MM.1S (cell line): ENCODE measurements around the gene OSCP1.

ENCODE experiments used
- DNase-seq: peaks from one replicate; pipeline ENCODE4 v3.0.0-alpha.2; 2015
- H2AFZ ChIP-seq: fragments of 300-600 bp; sonication (generic); 2 replicates; pipeline ENCODE4 v1.6.0; 2016; ENCODE audit warnings: antibody characterized with exemption, low read length
- H3F3A ChIP-seq: fragments of 300-600 bp; sonication (generic); 2 replicates; pipeline ENCODE4 v1.6.1; 2016; ENCODE audit warnings: mild to moderate bottlenecking, antibody characterized with exemption, low read length, moderate library complexity, mixed read lengths; ENCODE audit not compliant: insufficient read depth
- H3K27ac ChIP-seq: fragments of 300-600 bp; sonication (generic); 2 replicates; pipeline ENCODE4 v1.5.1; 2016; ENCODE audit warnings: mild to moderate bottlenecking, low read length
- H3K27me3 ChIP-seq: fragments of 300-600 bp; sonication (generic); replicated peaks from 2 replicates; pipeline ENCODE4 v1.6.0; 2016; ENCODE audit warnings: low read length; ENCODE audit not compliant: insufficient read depth
- H3K36me3 ChIP-seq: fragments of 300-600 bp; sonication (generic); replicated peaks from 2 replicates; pipeline ENCODE4 v1.6.1; 2016; ENCODE audit warnings: mild to moderate bottlenecking, low read length, mixed read lengths; ENCODE audit not compliant: insufficient read depth
- H3K4me1 ChIP-seq: fragments of 300-600 bp; sonication (generic); 2 replicates; pipeline ENCODE4 v1.6.1; 2016; ENCODE audit warnings: low read length, mixed read lengths
- H3K4me2 ChIP-seq: fragments of 300-600 bp; sonication (generic); 2 replicates; pipeline ENCODE4 v1.6.0; 2016; ENCODE audit warnings: low read depth, low read length
- H3K4me3 ChIP-seq: fragments of 300-600 bp; sonication (generic); 2 replicates; pipeline ENCODE4 v1.5.1; 2016; ENCODE audit warnings: low read length, mixed read lengths
- H3K79me2 ChIP-seq: fragments of 300-600 bp; sonication (generic); 2 replicates; pipeline ENCODE4 v1.6.1; 2016; ENCODE audit warnings: mixed run types, low read length, mixed read lengths
- H3K9ac ChIP-seq: fragments of 300-600 bp; sonication (generic); 2 replicates; pipeline ENCODE4 v1.6.1; 2016; ENCODE audit warnings: low read length, mixed read lengths
- H3K9me2 ChIP-seq: fragments of 300-600 bp; sonication (generic); replicated peaks from 2 replicates; pipeline ENCODE4 v1.6.1; 2016; ENCODE audit warnings: mild to moderate bottlenecking, low read length, mixed read lengths; ENCODE audit not compliant: insufficient read depth
- H3K9me3 ChIP-seq: fragments of 300-600 bp; sonication (generic); replicated peaks from 2 replicates; pipeline ENCODE4 v1.6.1; 2016; ENCODE audit warnings: mild to moderate bottlenecking, low read length, mixed read lengths; ENCODE audit not compliant: insufficient read depth
- H4K20me1 ChIP-seq: fragments of 300-600 bp; sonication (generic); 2 replicates; pipeline ENCODE4 v1.6.1; 2016; ENCODE audit warnings: mild to moderate bottlenecking, low read length, moderate library complexity, mixed read lengths; ENCODE audit not compliant: insufficient read depth
- EZH2 ChIP-seq: fragments of 300-600 bp; sonication (generic); optimal IDR thresholded peaks from 2 replicates; pipeline ENCODE3; 2017; ENCODE audit warnings: low read depth, mild to moderate bottlenecking, antibody characterized with exemption, low read length, mixed read lengths
- EZH2phosphoT487 ChIP-seq: fragments of 300-600 bp; sonication (generic); IDR thresholded peaks from 2 replicates; pipeline ENCODE4 v1.6.1; 2018; ENCODE audit warnings: antibody characterized with exemption, low read length
- TF ChIP-seq, protein P1 (sequence below): fragments of 300-600 bp; sonication (generic); IDR thresholded peaks from 2 replicates; pipeline ENCODE4 v1.5.1; 2016; ENCODE audit warnings: antibody characterized with exemption, low read length, mixed read lengths

Gene OSCP1

DNA sequence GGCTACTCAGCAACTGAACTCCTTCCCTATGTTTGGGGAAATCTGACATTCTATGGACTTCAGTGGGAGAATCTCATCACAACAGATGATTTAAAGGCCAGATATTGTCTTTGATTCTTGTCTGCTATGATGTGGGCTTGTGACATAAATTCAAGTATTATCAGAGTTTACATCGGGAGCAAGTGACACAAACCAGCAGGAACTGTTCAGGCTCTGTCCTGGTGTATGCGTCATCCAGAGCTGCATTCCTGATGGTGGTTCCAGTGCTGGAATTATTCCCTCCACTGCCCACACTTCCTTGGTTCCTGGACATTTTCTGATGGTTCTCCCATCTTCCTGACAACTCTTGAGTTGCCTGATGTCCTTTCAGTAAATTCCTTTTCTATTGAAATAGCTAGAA is 41.8 kb downstream of the OSCP1 start:
- H3K9me3 ChIP-seq, result no peaks in the 10 kb centered on the region
- H3K9ac ChIP-seq, result no peak overlapping the region
- no peaks in the 10 kb centered on the region for H3K27me3 ChIP-seq
- H3K79me2 ChIP-seq, result no peaks in the 10 kb centered on the region
- no peak for DNase-seq
- H3K27ac ChIP-seq, result no peak overlapping the region
- no peaks in the 10 kb centered on the region for H3F3A ChIP-seq
- no peaks in the 10 kb centered on the region for H4K20me1 ChIP-seq
- H3K4me1 ChIP-seq, result peaks cover 4% of the 10 kb centered on the region; the same call in 1 of the 2 replicates
- no peak overlapping the region for H2AFZ ChIP-seq
- no peak overlapping the region for H3K4me2 ChIP-seq
- TF ChIP-seq EZH2, result no peak
- TF ChIP-seq, protein P1, sequence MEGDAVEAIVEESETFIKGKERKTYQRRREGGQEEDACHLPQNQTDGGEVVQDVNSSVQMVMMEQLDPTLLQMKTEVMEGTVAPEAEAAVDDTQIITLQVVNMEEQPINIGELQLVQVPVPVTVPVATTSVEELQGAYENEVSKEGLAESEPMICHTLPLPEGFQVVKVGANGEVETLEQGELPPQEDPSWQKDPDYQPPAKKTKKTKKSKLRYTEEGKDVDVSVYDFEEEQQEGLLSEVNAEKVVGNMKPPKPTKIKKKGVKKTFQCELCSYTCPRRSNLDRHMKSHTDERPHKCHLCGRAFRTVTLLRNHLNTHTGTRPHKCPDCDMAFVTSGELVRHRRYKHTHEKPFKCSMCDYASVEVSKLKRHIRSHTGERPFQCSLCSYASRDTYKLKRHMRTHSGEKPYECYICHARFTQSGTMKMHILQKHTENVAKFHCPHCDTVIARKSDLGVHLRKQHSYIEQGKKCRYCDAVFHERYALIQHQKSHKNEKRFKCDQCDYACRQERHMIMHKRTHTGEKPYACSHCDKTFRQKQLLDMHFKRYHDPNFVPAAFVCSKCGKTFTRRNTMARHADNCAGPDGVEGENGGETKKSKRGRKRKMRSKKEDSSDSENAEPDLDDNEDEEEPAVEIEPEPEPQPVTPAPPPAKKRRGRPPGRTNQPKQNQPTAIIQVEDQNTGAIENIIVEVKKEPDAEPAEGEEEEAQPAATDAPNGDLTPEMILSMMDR, result no peak
- no peak for TF ChIP-seq EZH2phosphoT487
- no peaks in the 10 kb centered on the region for H3K36me3 ChIP-seq
- H3K9me2 ChIP-seq, result no peaks in the 10 kb centered on the region
- H3K4me3 ChIP-seq, result no peak overlapping the region

DNA sequence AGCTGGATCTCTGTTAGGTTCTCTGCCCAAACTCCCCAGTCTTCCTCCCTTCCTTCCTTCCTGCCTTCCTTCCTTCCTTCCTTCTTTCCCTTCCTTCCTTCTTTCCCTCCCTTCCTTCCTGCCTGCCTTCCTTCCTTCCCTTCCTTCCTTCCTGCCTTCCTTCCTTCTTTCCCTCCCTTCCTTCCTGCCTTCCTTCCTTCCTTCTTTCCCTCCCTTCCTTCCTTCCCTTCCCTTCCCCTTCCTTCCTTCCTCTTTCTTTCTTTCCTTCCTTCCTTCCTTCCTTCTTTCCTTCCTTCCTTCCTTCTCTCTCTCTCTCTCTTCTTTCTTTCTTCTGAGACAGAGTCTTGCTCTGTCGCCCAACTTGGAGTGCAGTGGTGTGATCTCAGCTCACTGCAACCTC is 43.8 kb downstream of the OSCP1 start:
- no peak for TF ChIP-seq EZH2
- TF ChIP-seq, protein P1, result no peak
- TF ChIP-seq EZH2phosphoT487, result no peak
- Histone ChIP-seq H3K27ac (no peak overlapping the region), H2AFZ (no peak overlapping the region), H3K9ac (no peak overlapping the region), H3K9me3 (no peaks in the 10 kb centered on the region), H3K9me2 (no peaks in the 10 kb centered on the region), H3K27me3 (no peaks in the 10 kb centered on the region), H3F3A (no peaks in the 10 kb centered on the region), H3K36me3 (no peaks in the 10 kb centered on the region), H3K4me3 (no peak overlapping the region), H3K79me2 (no peaks in the 10 kb centered on the region), H4K20me1 (no peaks in the 10 kb centered on the region), H3K4me2 (no peak overlapping the region), H3K4me1 (peaks cover 2% of the 10 kb centered on the region; the same call in 1 of the 2 replicates)
- DNase-seq, result no peak

DNA sequence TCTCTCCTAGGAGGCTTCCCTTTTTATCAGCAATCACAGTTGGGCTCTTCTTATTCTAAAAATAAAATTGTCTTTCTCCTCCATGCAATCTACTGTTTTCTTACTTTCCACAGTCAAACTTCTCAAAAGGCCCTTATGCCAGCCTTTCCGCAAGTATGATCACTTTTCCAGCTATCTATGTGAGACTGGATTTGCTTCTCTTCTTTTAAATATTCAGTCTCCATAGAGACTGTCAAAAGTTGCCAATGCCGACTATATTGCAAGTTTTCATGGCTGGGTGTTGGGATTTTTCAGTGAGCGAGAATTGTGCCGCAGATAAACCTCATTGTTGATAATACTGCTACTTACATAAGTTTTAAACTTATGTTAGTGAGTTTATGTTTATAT is 47.8 kb downstream of the OSCP1 start:
- H3K27me3 ChIP-seq, result no peaks in the 10 kb centered on the region
- no peak overlapping the region for H3K27ac ChIP-seq
- H3K4me1 ChIP-seq, result no peaks in the 10 kb centered on the region; the same call in 1 of the 2 replicates
- H4K20me1 ChIP-seq, result no peaks in the 10 kb centered on the region
- H3F3A ChIP-seq, result no peaks in the 10 kb centered on the region
- H3K9me2 ChIP-seq, result no peaks in the 10 kb centered on the region
- no peak for DNase-seq
- TF ChIP-seq, protein P1, result no peak
- TF ChIP-seq EZH2, result no peak
- no peak for TF ChIP-seq EZH2phosphoT487
- no peak overlapping the region for H3K4me2 ChIP-seq
- no peak overlapping the region for H2AFZ ChIP-seq
- no peak overlapping the region for H3K9ac ChIP-seq
- H3K36me3 ChIP-seq, result no peaks in the 10 kb centered on the region
- H3K9me3 ChIP-seq, result no peaks in the 10 kb centered on the region
- H3K4me3 ChIP-seq, result no peak overlapping the region
- H3K79me2 ChIP-seq, result peaks cover 2% of the 10 kb centered on the region
